Activated T-cell treated with anti-CD3 and anti-CD28 coated beads for 48 hours (primary cell): ENCODE results near the gene MMEL1.

ENCODE experiments used
- DNase-seq: peaks from one replicate; pipeline ENCODE4 v3.0.0-alpha.2; 2020; ENCODE audit warnings: low read depth

MMEL1 gene

DNA sequence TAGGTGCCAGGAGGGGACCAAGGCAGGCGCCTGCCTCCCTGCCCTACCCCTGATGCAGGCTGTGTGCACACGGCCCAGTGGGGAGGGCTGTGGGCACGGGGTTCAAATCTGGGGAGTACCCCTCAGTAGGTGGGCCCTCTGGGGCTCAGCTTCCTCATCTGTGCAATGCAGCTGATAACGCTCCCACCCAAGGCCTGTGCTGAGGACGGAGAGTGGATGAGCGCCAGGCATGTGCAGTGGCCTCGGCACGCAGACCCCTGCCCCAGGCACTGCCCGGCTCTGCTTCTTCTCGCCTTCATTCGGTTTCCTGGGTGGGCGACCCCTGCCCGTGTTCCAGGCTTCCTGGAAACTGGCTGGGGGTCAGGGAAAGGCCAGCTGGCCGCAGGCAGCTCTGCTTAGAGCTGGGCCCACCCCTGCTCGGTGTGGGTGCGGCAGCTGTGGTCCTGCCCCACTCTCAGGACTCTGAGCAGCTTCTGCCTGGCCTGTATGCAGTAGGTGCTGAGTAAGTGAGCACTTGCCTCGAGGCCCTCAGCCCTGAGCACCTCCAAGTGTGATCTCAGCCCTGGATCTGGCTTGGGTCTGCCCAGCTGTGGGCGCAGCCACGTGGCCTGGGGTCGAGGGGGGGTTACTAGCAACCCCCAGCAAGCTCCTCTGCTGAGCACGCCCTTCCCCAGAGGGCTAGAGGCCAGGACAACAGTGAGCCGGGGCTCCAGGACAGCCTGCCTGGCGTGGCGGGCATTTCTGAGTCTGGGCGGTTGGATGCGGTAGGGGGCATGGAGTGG lies 88.5 kb downstream of the MMEL1 start:
- DNase-seq: no peak

DNA sequence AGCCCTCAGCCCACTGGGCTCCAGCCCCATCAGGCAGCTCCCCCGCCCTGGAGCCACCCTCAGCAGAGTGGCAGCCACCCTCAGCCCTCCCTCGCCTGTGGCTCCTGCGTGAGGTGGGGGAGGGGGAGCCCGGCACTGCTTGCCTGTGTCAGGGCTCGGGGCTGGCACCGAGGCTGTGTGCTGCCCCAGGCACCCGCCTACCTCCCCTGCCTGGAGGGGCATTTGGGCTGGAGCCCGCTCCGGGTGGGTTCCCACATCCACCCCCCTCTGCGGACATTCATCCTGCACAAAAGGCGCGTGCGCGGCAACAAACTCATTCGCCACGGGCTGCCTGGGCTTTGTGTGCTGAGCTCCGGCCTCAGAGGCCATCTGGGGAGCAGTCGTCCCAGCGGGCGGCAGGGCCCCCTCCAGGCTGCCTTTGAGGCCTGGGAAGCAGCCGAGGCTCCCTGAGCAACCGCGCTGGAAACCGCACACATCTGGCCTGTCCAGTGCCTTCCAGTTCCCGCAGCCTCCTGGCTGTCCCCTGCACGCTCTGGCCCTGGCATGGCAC lies 89.2 kb downstream of the MMEL1 start:
- DNase-seq: no peak

DNA sequence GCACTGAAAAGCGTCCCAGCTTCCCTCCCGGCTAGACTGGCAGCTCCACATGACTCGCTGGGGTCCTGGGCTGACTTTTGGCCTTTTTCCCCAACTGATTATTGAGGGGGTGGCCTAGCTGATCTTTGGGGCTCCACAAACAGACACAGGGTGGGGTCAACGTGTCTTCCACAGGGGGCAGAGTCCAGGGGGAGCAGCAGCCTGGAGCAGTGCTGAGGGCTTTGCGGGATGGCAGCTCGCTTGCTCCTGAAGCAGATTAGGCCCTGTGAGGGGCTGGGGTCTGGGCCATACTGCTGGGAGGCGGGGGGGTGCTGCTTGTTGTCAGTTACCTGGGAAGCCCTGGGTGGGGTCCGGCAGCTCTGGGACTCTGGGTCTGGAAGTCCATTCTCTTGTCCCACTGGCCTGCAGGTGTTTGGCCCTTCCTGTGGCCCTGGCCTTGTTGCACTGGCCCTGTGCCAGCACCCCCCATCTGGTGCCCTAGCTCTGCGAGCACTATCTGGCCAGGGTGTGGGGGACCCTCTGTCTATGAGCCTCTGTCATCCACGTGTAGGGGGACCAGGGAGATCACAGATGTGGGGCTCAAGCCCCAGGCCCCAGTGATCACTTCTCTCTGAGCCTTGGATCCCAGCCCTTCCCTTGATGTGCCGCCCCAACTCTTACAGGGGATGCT lies 90.4 kb downstream of the MMEL1 start:
- no peak for DNase-seq

DNA sequence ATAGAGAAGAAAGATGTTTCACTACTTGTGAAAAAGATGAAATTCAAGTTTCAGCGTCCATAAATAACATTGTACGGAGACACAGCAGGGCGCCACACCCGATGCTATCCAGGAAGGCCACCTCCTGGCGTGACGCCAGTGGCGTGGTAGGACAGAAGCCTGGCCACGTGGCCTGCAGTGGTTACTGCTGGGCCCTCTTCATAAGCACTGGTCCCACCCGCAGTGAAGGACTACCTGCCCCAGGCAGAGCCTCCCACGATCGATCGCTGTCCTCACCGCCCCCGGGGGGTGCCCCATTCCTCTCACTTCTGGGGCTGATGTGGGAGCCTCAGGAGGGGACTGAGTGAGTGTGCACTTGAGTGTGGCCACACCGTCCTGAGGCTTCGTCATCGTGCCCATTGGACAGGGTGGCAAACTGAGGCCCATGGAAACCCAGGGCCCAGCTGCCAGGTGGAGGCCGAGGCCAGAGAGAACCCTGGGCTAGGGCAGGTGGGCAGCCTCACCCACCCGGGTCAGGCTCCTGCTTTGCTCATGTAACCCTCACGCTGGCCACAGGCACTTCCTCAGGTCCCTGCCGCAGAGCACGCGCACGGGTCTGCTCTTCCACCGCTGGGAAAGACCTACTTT lies 91.1 kb downstream of the MMEL1 start:
- no peak for DNase-seq

DNA sequence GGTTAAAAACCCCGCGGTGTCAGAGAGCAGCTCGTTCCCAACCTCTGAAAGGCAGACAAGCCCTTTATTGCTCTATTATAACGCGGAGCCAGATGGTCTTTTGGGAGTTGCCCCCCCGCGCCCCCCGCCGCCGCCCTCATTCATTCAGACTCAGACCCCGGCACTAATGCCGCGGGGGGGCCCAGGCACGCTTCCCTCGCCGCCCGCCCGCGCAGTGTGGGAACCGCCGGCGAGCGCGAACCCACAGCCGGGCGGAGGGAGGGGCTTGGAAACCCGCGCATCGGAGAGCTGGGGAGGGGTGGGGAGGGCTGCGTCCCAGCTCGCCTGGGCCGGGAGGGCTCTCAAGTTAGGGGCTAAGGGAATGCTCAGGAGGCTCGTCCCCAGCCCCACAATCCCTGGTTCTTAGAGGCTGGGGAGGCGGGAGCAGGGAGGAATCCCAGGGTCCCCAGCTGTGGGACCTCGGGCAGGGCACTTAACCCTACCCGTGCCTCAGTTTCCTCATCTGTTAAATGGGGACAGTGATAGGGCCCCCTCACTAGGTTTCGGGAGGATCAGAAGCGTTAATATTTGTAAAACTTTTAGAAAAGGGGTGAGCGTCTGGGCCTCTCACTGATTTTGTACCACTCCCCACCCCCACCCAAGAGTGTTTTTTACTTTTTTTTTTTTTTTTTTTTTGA lies 91.9 kb downstream of the MMEL1 start:
- no peak for DNase-seq
